PC-3 (cell line): Measurements from ENCODE around the gene JAKMIP2. TPM values are rescaled to one million over a fixed set of nuclear protein-coding genes. Genes with fewer than 3 reads are reported as not detected.

Experiments used
- ATAC-seq: fragments of 200-7000 bp; cut with Tn5 transposase; 2 replicates; pipeline ENCODE4 v1.9.1; 2020; ENCODE audit warnings: mild to moderate bottlenecking, moderate library complexity
- BruUV-seq: library from RNA; stranded (reverse); fragments of 400-500 nt; replicated peaks from 2 replicates; lab custom pipeline; 2021; lab: Mats Ljungman, UMichigan
- CTCF ChIA-PET: fragments of 300-600 bp; sonication (Branson Sonifier 250); formaldehyde crosslinking; loops from one replicate; lab custom pipeline; 2022; ENCODE audit warnings: antibody characterized with exemption; lab: Charles Lee
- POLR2A ChIA-PET: fragments of 300-600 bp; sonication (Branson Sonifier 250); formaldehyde crosslinking; loops from one replicate; lab custom pipeline; 2022; ENCODE audit warnings: antibody characterized with exemption; ENCODE audit not compliant: unreplicated experiment; lab: Charles Lee
- DNase-seq: peaks from one replicate; pipeline ENCODE4 v3.0.0-alpha.2; 2015
- H2AFZ ChIP-seq: fragments of 300-600 bp; sonication (generic); 2 replicates; pipeline ENCODE4 v1.6.0; 2016; ENCODE audit warnings: antibody characterized with exemption, low read length
- H3F3A ChIP-seq: fragments of 300-600 bp; sonication (generic); one replicate; pipeline ENCODE4 v1.6.0; 2017; ENCODE audit warnings: antibody characterized with exemption, low read length, control low read depth, mild to moderate bottlenecking; ENCODE audit not compliant: unreplicated experiment
- H3K27ac ChIP-seq: fragments of 300-600 bp; sonication (generic); 2 replicates; pipeline ENCODE4 v1.5.1; 2016; ENCODE audit warnings: mild to moderate bottlenecking, low read length
- H3K27me3 ChIP-seq: fragments of 300-600 bp; sonication (generic); 2 replicates; pipeline ENCODE4 v1.6.1; 2016; ENCODE audit warnings: low read length, mixed read lengths
- H3K36me3 ChIP-seq: fragments of 300-600 bp; sonication (generic); 2 replicates; pipeline ENCODE4 v1.6.1; 2016; ENCODE audit warnings: low read depth, mixed run types, low read length, mixed read lengths
- H3K4me1 ChIP-seq: fragments of 300-600 bp; sonication (generic); 2 replicates; pipeline ENCODE4 v1.5.1; 2016; ENCODE audit warnings: low read length; ENCODE audit not compliant: insufficient read depth
- H3K4me2 ChIP-seq: fragments of 300-600 bp; sonication (generic); 2 replicates; pipeline ENCODE4 v1.6.0; 2016; ENCODE audit warnings: low read length
- H3K4me3 ChIP-seq: fragments of 300-600 bp; sonication (generic); 2 replicates; pipeline ENCODE4 v1.5.1; 2016; ENCODE audit warnings: mild to moderate bottlenecking, low read length, mixed read lengths
- H3K79me2 ChIP-seq: fragments of 300-600 bp; sonication (generic); 2 replicates; pipeline ENCODE4 v1.6.1; 2017; ENCODE audit warnings: low read length, mixed read lengths
- H3K9ac ChIP-seq: fragments of 300-600 bp; sonication (generic); 2 replicates; pipeline ENCODE4 v1.6.0; 2016; ENCODE audit warnings: mild to moderate bottlenecking, low read length
- H3K9me2 ChIP-seq: fragments of 300-600 bp; sonication (generic); replicated peaks from 2 replicates; pipeline ENCODE4 v1.6.1; 2016; ENCODE audit warnings: mixed run types, low read length, mixed read lengths
- H3K9me3 ChIP-seq: fragments of 300-600 bp; sonication (generic); 2 replicates; pipeline ENCODE4 v1.6.1; 2016; ENCODE audit warnings: low read length, mixed read lengths
- H4K20me1 ChIP-seq: fragments of 300-600 bp; sonication (generic); 2 replicates; pipeline ENCODE4 v1.6.1; 2016; ENCODE audit warnings: low read length, mixed read lengths
- EZH2 ChIP-seq: fragments of 300-600 bp; sonication (generic); IDR thresholded peaks from one replicate; pipeline ENCODE4 v1.6.1; 2017; ENCODE audit warnings: antibody characterized with exemption, mild to moderate bottlenecking, low read length; ENCODE audit not compliant: unreplicated experiment
- EZH2phosphoT487 ChIP-seq: fragments of 300-600 bp; sonication (generic); IDR thresholded peaks from 2 replicates; pipeline ENCODE4 v1.6.1; 2018; ENCODE audit warnings: mild to moderate bottlenecking, antibody characterized with exemption, low read length, borderline replicate concordance
- intact Hi-C: fragments of 100-400 bp; cut with micrococcal nuclease; formaldehyde crosslinking; loops from 2 replicates; pipeline ENCODE4 v1.9.0; 2023
- total RNA-seq: library from RNA; depleted of rRNA; stranded (reverse); fragments of >200 nt; gene quantifications from 2 replicates; pipeline ENCODE4 v1.2.3, GENCODE V29; 2014
- TF ChIP-seq, protein P1 (sequence below): fragments of 300-600 bp; sonication (generic); conservative IDR thresholded peaks from 2 replicates; pipeline ENCODE4 v1.5.1; 2017; ENCODE audit warnings: antibody characterized with exemption, low read depth, mild to moderate bottlenecking, low read length

The JAKMIP2 gene
- total RNA-seq, 1 experiment from 2014 or later: 0.15 TPM

DNA sequence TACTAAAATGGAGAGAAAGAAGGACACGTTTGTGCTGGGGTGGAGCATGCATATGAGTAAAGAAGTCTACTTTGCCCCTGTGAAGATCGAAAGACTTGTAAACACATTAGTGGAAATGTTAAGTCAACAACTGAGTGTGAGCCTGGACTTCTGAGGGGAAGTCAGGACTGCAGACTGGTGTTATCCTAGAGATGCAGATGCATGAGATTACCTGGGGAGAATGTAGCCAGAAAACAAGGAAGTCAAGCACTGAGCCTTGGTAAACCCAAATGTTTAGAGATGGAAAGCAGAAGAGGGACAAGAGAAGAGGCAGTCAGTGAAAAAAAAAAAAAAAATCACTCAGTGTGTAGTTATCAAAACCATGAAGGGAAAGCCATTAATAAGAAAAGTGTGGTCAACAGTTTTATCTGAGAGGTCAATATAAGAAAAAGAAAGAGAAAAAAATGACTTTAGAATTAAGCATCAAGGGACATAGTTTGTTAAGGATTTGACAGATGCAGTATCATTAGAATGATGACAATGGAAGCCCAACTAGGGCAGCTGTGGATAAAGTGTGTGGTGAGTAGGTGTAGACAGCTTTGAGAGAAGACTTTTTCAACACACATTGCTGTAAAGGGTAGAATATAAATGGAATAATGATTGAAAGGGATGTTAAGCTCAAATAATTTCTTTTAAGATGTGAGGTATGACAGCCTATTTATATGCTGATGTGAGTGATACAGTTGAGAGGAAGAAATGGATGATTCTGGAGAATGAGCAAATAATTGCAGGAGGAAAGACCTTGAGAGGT, 22.2 kb downstream of the JAKMIP2 start:
- no peak for DNase-seq
- no peaks in the 10 kb centered on the region for H3K27me3 ChIP-seq
- BruUV-seq: no TSS peak
- no peak overlapping the region for H3K27ac ChIP-seq
- H3K9me2 ChIP-seq: no peaks in the 10 kb centered on the region
- H3K9me3 ChIP-seq: no peaks in the 10 kb centered on the region
- no peak overlapping the region for H3K4me2 ChIP-seq
- no peak overlapping the region for H3K9ac ChIP-seq
- H3F3A ChIP-seq: no peaks in the 10 kb centered on the region
- TF ChIP-seq EZH2 (no peak), EZH2phosphoT487 (no peak)
- TF ChIP-seq, protein P1, sequence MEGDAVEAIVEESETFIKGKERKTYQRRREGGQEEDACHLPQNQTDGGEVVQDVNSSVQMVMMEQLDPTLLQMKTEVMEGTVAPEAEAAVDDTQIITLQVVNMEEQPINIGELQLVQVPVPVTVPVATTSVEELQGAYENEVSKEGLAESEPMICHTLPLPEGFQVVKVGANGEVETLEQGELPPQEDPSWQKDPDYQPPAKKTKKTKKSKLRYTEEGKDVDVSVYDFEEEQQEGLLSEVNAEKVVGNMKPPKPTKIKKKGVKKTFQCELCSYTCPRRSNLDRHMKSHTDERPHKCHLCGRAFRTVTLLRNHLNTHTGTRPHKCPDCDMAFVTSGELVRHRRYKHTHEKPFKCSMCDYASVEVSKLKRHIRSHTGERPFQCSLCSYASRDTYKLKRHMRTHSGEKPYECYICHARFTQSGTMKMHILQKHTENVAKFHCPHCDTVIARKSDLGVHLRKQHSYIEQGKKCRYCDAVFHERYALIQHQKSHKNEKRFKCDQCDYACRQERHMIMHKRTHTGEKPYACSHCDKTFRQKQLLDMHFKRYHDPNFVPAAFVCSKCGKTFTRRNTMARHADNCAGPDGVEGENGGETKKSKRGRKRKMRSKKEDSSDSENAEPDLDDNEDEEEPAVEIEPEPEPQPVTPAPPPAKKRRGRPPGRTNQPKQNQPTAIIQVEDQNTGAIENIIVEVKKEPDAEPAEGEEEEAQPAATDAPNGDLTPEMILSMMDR: no peak
- CTCF ChIA-PET: interaction anchor here (0.6 kb wide), 1 partner anchor 900 kb away, joined by 3 read pairs; no protein-coding TSS in a partner anchor
- H3K79me2 ChIP-seq: no peaks in the 10 kb centered on the region
- H3K36me3 ChIP-seq: no peaks in the 10 kb centered on the region
- POLR2A ChIA-PET: no interaction called here
- H3K4me1 ChIP-seq: no peaks in the 10 kb centered on the region
- no peak for ATAC-seq
- H2AFZ ChIP-seq: no peak overlapping the region
- H4K20me1 ChIP-seq: no peaks in the 10 kb centered on the region
- intact Hi-C loops: no loop called here
- no peak overlapping the region for H3K4me3 ChIP-seq

DNA sequence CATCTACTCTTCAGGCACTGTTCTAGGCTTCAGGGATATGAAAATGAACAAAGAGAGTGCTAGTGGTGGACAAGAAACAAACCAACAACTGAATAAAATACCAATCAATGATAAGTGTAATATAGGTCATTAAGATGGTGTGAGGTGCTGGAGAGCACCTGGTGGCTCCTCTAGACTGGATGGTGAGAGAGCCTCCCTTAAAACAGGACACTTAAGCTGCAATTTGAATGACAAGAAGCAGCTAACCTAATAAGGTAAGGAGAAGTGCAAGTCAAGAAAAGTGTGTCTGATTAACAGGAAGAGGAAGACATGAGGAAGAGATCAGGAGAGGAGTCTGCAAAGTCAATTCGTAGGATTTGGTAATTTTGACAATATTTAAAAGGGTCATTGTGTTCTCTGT, 23.1 kb downstream of the JAKMIP2 start:
- Histone ChIP-seq H3K4me2 (no peak overlapping the region), H3K36me3 (no peaks in the 10 kb centered on the region), H2AFZ (no peak overlapping the region), H3K4me3 (no peak overlapping the region), H3K79me2 (no peaks in the 10 kb centered on the region), H3K9me2 (no peaks in the 10 kb centered on the region), H3K9me3 (no peaks in the 10 kb centered on the region), H3K9ac (no peak overlapping the region), H3K27ac (no peak overlapping the region), H3F3A (no peaks in the 10 kb centered on the region), H4K20me1 (no peaks in the 10 kb centered on the region), H3K4me1 (no peaks in the 10 kb centered on the region), H3K27me3 (no peaks in the 10 kb centered on the region)
- no TSS peak for BruUV-seq
- no peak for DNase-seq
- TF ChIP-seq, protein P1: no peak
- TF ChIP-seq EZH2 (no peak), EZH2phosphoT487 (no peak)
- POLR2A ChIA-PET: no interaction called here
- no peak for ATAC-seq
- intact Hi-C loops: no loop called here
- CTCF ChIA-PET: no interaction called here

DNA sequence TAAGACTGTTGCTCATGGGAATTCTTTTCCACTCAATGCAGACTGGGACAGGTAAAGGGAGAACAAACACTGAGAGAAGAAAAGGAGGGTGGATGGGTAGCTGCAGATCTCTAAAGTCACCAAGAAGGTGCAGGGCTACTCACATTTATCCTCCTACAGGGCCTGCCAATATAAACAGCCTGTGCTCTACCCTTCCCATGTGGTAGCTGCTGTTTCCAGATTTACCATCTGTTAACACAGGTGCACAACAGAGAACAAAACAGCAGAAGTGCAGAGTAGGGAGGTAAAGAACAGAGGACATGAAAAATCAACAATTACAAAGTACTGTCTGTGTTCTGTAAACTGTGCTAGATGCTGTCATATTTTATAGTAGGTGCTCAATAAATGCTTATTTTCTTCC, 26.0 kb downstream of the JAKMIP2 start:
- ChIA-PET CTCF (no interaction called here), POLR2A (no interaction called here)
- no peaks in the 10 kb centered on the region for H3K27me3 ChIP-seq
- H3K9ac ChIP-seq: no peak overlapping the region
- no peak overlapping the region for H3K27ac ChIP-seq
- DNase-seq: no peak
- no TSS peak for BruUV-seq
- intact Hi-C loops: no loop called here
- H3K4me2 ChIP-seq: no peak overlapping the region
- no peaks in the 10 kb centered on the region for H3F3A ChIP-seq
- TF ChIP-seq, protein P1: no peak
- TF ChIP-seq EZH2phosphoT487 (no peak), EZH2 (no peak)
- H3K79me2 ChIP-seq: no peaks in the 10 kb centered on the region
- H3K4me3 ChIP-seq: no peak overlapping the region
- H3K4me1 ChIP-seq: no peaks in the 10 kb centered on the region
- H4K20me1 ChIP-seq: no peaks in the 10 kb centered on the region
- no peak overlapping the region for H2AFZ ChIP-seq
- H3K9me3 ChIP-seq: no peaks in the 10 kb centered on the region
- no peaks in the 10 kb centered on the region for H3K36me3 ChIP-seq
- H3K9me2 ChIP-seq: no peaks in the 10 kb centered on the region
- ATAC-seq: no peak
